ENCODE results near the gene PTBP1. TPM values are rescaled to one million over a fixed set of nuclear protein-coding genes. Genes with fewer than 3 reads are reported as not detected.

PTBP1 gene
- total and polyA plus RNA-seq, 9 of the 15 experiments (the other 6 are each of a cell fraction or from before 2014, with no cell fraction given), result 14.0 to 759 (median 234) TPM

- TF ChIP-seq NONO (IDR thresholded peaks at IDR 0.05; ENCODE audit: low read depth in 2 of 2, low read length in 1 of 2) (no peak), NR2F6 (CRISPR knock-in tag; IDR thresholded peaks at IDR 0.05) (no peak), CTCF (IDR thresholded peaks at IDR 0.05 in 2 of 3, conservative IDR thresholded peaks at IDR 0.05 in 1 of 3; ENCODE audit: insufficient read depth in 2 of 3, low read depth in 1 of 3, low read length in 3 of 3) (no peak), GMEB1 (CRISPR knock-in tag; IDR thresholded peaks at IDR 0.05) (no peak), HOMEZ (CRISPR knock-in tag; IDR thresholded peaks at IDR 0.05) (no peak), SIN3B (IDR thresholded peaks at IDR 0.05; ENCODE audit: low read depth) (no peak), CREB5 (CRISPR knock-in tag; IDR thresholded peaks at IDR 0.05) (no peak), KLF6 (CRISPR knock-in tag; IDR thresholded peaks at IDR 0.05; ENCODE audit: borderline replicate concordance) (no peak), RBM39 (optimal IDR thresholded peaks at IDR 0.05; ENCODE audit: low read depth, low read length) (no peak), SAFB2 (IDR thresholded peaks at IDR 0.05; ENCODE audit: borderline replicate concordance, low read depth, low read length, severe bottlenecking) (no peak), MBD1 (CRISPR knock-in tag; IDR thresholded peaks at IDR 0.05) (no peak), THRAP3 (IDR thresholded peaks at IDR 0.05; ENCODE audit: borderline replicate concordance) (no peak), TBL1XR1 (IDR thresholded peaks at IDR 0.05; ENCODE audit: low read length in 2 of 2) (no peak), ZZZ3 (IDR thresholded peaks at IDR 0.05) (no peak), RUNX1 (IDR thresholded peaks at IDR 0.05; ENCODE audit: low read depth) (no peak), ZNF586 (CRISPR knock-in tag; conservative IDR thresholded peaks at IDR 0.05) (no peak), ZNF121 (CRISPR knock-in tag; conservative IDR thresholded peaks at IDR 0.05) (peak; percentile 94), ZNF253 (CRISPR knock-in tag; conservative IDR thresholded peaks at IDR 0.05) (no peak), RHOXF2B (CRISPR knock-in tag; conservative IDR thresholded peaks at IDR 0.05) (no peak), ZNF263 (CRISPR knock-in tag; IDR thresholded peaks at IDR 0.05; ENCODE audit: borderline replicate concordance) (0 out of 2 replicates have a peak, but pooled peaks have one; percentile 5)
Measured at GRCh38 chr19:792306-792885, 4.9 kb upstream of the PTBP1 start (continued).

Data from K562 (cell line).